Smooth muscle cell (in vitro differentiated cells): Measurements from ENCODE around the gene SLC6A19. TPM values are rescaled to one million over a fixed set of nuclear protein-coding genes. Genes with fewer than 3 reads are reported as not detected.
A peak's percentile ranks its signal among the peaks of the same experiment; 100 is the strongest.

Source experiments
- DNase-seq: peaks from one replicate; lab custom pipeline; 2025; ENCODE audit not compliant: unreplicated experiment; lab: John Stamatoyannopoulos, UW
- H2AFZ ChIP-seq: fragments of 200-600 bp; sonication (generic); 2 replicates; pipeline ENCODE4 v1.6.0; 2016; ENCODE audit warnings: antibody characterized with exemption, low read depth, mild to moderate bottlenecking
- H3F3A ChIP-seq: fragments of 200-600 bp; sonication (generic); 2 replicates; pipeline ENCODE4 v1.6.0; 2017; ENCODE audit warnings: antibody characterized with exemption, low read depth
- H3K27ac ChIP-seq: fragments of 200-600 bp; sonication (generic); 2 replicates; pipeline ENCODE4 v1.5.1; 2016; ENCODE audit warnings: low read depth, mild to moderate bottlenecking
- H3K27me3 ChIP-seq: fragments of 200-600 bp; sonication (generic); 2 replicates; pipeline ENCODE4 v1.6.1; 2016; ENCODE audit warnings: low read depth, mild to moderate bottlenecking
- H3K36me3 ChIP-seq: fragments of 200-600 bp; sonication (generic); 2 replicates; pipeline ENCODE4 v1.5.1; 2016; ENCODE audit warnings: low read depth
- H3K4me1 ChIP-seq: fragments of 200-600 bp; sonication (generic); 2 replicates; pipeline ENCODE4 v1.5.1; 2016; ENCODE audit warnings: low read depth
- H3K4me2 ChIP-seq: fragments of 200-600 bp; sonication (generic); 2 replicates; pipeline ENCODE4 v1.6.0; 2016; ENCODE audit warnings: mild to moderate bottlenecking
- H3K4me3 ChIP-seq: fragments of 200-600 bp; sonication (generic); 2 replicates; pipeline ENCODE4 v1.5.1; 2016; ENCODE audit warnings: mild to moderate bottlenecking
- H3K79me2 ChIP-seq: fragments of 200-600 bp; sonication (generic); 2 replicates; pipeline ENCODE4 v1.6.0; 2016; ENCODE audit warnings: low read depth, mild to moderate bottlenecking
- H3K9ac ChIP-seq: fragments of 200-600 bp; sonication (generic); 2 replicates; pipeline ENCODE4 v1.6.0; 2016; ENCODE audit warnings: low read depth
- H3K9me3 ChIP-seq: fragments of 200-600 bp; sonication (generic); replicated peaks from 2 replicates; pipeline ENCODE4 v1.5.1; 2016; ENCODE audit warnings: low read depth
- H4K20me1 ChIP-seq: fragments of 200-600 bp; sonication (generic); 2 replicates; pipeline ENCODE4 v1.6.0; 2016; ENCODE audit warnings: low read depth
- CTCF ChIP-seq: fragments of 200-600 bp; sonication (generic); IDR thresholded peaks from 2 replicates; pipeline ENCODE4 v1.5.1; 2017; ENCODE audit warnings: borderline replicate concordance, mild to moderate bottlenecking, antibody characterized with exemption; ENCODE audit not compliant: insufficient read depth, poor library complexity, severe bottlenecking
- WGBS: methylation state at CpG from one replicate; pipeline ENCODE4 v1.1.7; 2016; ENCODE audit warnings: low lambda C conversion rate; 5-methylcytosine and 5-hydroxymethylcytosine counted together
- polyA plus RNA-seq: library from polyadenylated mRNA; unstranded; fragments of >200 nt; fragmentation: Nextera tagmentation; extraction: Ambion mirVana; gene quantifications from 2 replicates; pipeline ENCODE4 v1.2.1, GENCODE V29; 2016
- total RNA-seq: library from RNA; depleted of rRNA; stranded (reverse); fragments of >200 nt; gene quantifications from 2 replicates; pipeline ENCODE4 v1.2.3, GENCODE V29; 2014

SLC6A19 gene
- total and polyA plus RNA-seq, 2 experiments from 2014 or later = not detected

- TF ChIP-seq CTCF = peak; percentile 67
- Histone ChIP-seq H3K79me2 (no peaks in the 10 kb centered on the region), H3K4me1 (no peaks in the 10 kb centered on the region), H3K36me3 (no peaks in the 10 kb centered on the region), H3F3A (no peaks in the 10 kb centered on the region), H4K20me1 (no peaks in the 10 kb centered on the region), H3K4me3 (no peak overlapping the region), H2AFZ (no peak overlapping the region), H3K9me3 (no peaks in the 10 kb centered on the region), H3K4me2 (peak overlapping the region; percentile 42), H3K27ac (no peak overlapping the region), H3K27me3 (no peaks in the 10 kb centered on the region), H3K9ac (no peak overlapping the region)
- 34% methylated on average over 27 of the region's 27 CpGs for WGBS
- DNase-seq = peak; percentile 9
These were observed 27.1 kb upstream of the SLC6A19 start for GRCh38 chr5:1174122-1174936.

DNA sequence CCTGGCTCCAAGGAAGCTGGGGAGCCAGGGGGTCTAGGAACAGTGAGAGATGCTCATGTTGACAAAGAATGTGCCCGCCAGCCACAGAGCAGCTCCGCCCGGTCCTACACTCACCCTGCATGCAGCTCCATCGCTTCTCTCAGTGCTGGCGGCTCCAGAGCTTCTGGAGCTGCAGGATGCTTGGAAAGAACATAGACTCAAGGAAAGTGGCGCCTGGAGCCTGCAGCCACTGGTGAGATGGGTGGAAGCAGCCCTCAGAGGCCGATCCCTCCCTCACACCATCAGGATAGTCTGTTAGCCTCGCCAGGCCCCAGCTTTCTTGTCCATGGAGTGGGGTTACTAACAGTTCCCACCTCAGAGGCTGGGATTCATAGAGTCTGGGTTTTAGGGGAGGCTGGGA lies 26.4 kb upstream of the SLC6A19 start:
- Histone ChIP-seq H3K4me3 (no peak overlapping the region), H4K20me1 (no peaks in the 10 kb centered on the region), H3K27ac (no peak overlapping the region), H3K27me3 (no peaks in the 10 kb centered on the region), H2AFZ (no peak overlapping the region), H3K4me2 (no peak overlapping the region), H3K79me2 (no peaks in the 10 kb centered on the region), H3K9ac (no peak overlapping the region), H3F3A (no peaks in the 10 kb centered on the region), H3K36me3 (no peaks in the 10 kb centered on the region), H3K9me3 (no peaks in the 10 kb centered on the region), H3K4me1 (no peaks in the 10 kb centered on the region)
- 92% methylated on average over 8 of the region's 8 CpGs for WGBS
- no peak for TF ChIP-seq CTCF
- DNase-seq = no peak

GRCh38 chr5:1175801-1176472 lies 25.5 kb upstream of the SLC6A19 start:
- no peak for TF ChIP-seq CTCF
- DNase-seq = no peak
- H3K4me2 ChIP-seq = no peak overlapping the region
- 93% methylated on average over 26 of the region's 26 CpGs for WGBS
- H3K79me2 ChIP-seq = no peaks in the 10 kb centered on the region
- no peaks in the 10 kb centered on the region for H3K9me3 ChIP-seq
- no peak overlapping the region for H3K27ac ChIP-seq
- no peak overlapping the region for H3K4me3 ChIP-seq
- no peaks in the 10 kb centered on the region for H4K20me1 ChIP-seq
- no peaks in the 10 kb centered on the region for H3K4me1 ChIP-seq
- H3K27me3 ChIP-seq = no peaks in the 10 kb centered on the region
- H2AFZ ChIP-seq = no peak overlapping the region
- no peaks in the 10 kb centered on the region for H3F3A ChIP-seq
- no peak overlapping the region for H3K9ac ChIP-seq
- no peaks in the 10 kb centered on the region for H3K36me3 ChIP-seq
